Right lobe of liver (tissue), 6 donors: ENCODE data around the gene HDAC7. TPM values are rescaled to one million over a fixed set of nuclear protein-coding genes. Genes with fewer than 3 reads are reported as not detected.

Experiments
- ATAC-seq, 4 donors: fragments of 200-7000 bp; cut with Tn5 transposase; one replicate each; pipeline ENCODE4 v1.9.1; 2020; ENCODE audit warnings: mild to moderate bottlenecking in 4 of 4, moderate library complexity in 4 of 4
- DNase-seq, 3 donors: peaks; one replicate each; pipeline ENCODE4 v3.0.0-alpha.2; 2020
- H3K27ac ChIP-seq, 3 donors: fragments of 200-600 bp; one replicate each; pipeline ENCODE4 v1.8.0; 2022
- H3K27me3 ChIP-seq, 2 donors: fragments of 200-600 bp; one replicate each; pipeline ENCODE4 v1.8.0; 2022
- H3K36me3 ChIP-seq, 4 donors: fragments of 200-600 bp; sonication (generic) in 1 of 4; one replicate each; pipeline versions ENCODE4 v1.5.1 to v1.8.0; 2017 to 2022; ENCODE audit warnings: control low read depth in 1 of 4
- H3K4me1 ChIP-seq, 4 donors: fragments of 200-600 bp; sonication (generic) in 1 of 4; one replicate each; pipeline versions ENCODE4 v1.5.1 to v1.8.0; 2017 to 2022; ENCODE audit warnings: control low read depth in 1 of 4
- H3K4me3 ChIP-seq, 3 donors: fragments of 200-600 bp; one replicate each; pipeline ENCODE4 v1.8.0; 2022
- H3K9me3 ChIP-seq, 4 donors: fragments of 200-600 bp; sonication (generic) in 1 of 4; one replicate each; pipeline versions ENCODE4 v1.5.1 to v1.8.0; 2017 to 2022; ENCODE audit warnings: control low read depth in 1 of 4
- POLR2A ChIP-seq: fragments of 450-650 bp; IDR thresholded peaks from one replicate; pipeline ENCODE4 v1.6.1; 2017; ENCODE audit warnings: antibody characterized with exemption, mild to moderate bottlenecking
- WGBS: methylation state at CpG from one replicate; pipeline ENCODE4 v1.1.6; 2018; ENCODE audit warnings: low coverage, low lambda C conversion rate; ENCODE audit not compliant: insufficient coverage; ENCODE audit errors: missing lambda C conversion rate; 5-methylcytosine and 5-hydroxymethylcytosine counted together
- intact Hi-C, 2 donors: fragments of 100-400 bp; cut with DNase I; formaldehyde crosslinking; loops; one replicate each; pipeline versions ENCODE4 v1.11.2 to v1.14.1; 2022
- total RNA-seq, 6 experiments: library from RNA; depleted of rRNA in 2 of 6; stranded (reverse); fragments of >200 nt in 2 of 6; fragmentation: NEBNext Ultra II Directional in 3 of 6; extraction: Animal tissue kit (Norgen Biotek cat#: 25700) in 3 of 6; gene quantifications; one replicate each; pipeline versions ENCODE4 v1.1.0 to v1.2.4, GENCODE V29; 2016 to 2023
- TF ChIP-seq, protein P1 (sequence below), 4 donors: fragments of 200-600 bp in 3 of 4; fragments of 450-650 bp in 1 of 4; IDR thresholded peaks; one replicate each; pipeline versions ENCODE4 v1.5.1 to v1.8.0; 2016 to 2022; ENCODE audit warnings: antibody characterized with exemption in 4 of 4, mild to moderate bottlenecking in 2 of 4
- donor health status: DM: no; HTN: yes; CAD: no.
- donor health status: DM: no; HTN: no; CAD: no.
- donor health status: DM: no; HTN: no; CAD: no.
- donor health status: DM: no; HTN: yes; CAD: no.
- donor health status: DM: no; HTN: yes; CAD: no.

HDAC7 gene
- total RNA-seq, 6 experiments from 2014 or later, result 6.6 to 18.8 (median 8.4) TPM

DNA sequence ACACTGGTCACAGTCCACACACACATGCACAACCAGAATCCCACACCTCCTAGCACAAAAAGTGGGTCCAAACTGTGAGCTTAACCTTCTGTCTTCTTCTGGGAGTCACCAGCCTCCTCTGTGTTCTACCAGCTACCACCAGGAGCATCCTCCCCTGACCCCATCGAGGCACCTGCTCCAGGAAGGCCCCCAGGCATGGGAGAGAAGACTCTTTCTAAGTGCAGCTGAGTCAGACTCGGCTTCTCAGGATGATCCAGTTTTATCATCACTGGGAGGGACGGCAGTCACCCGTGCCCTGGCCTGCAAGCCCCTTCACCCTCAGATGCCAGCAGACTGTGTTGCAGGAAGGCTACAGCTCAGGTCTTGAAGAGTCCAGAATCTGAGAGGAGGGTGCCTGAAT lies 86.6 kb downstream of the HDAC7 start:
- Histone ChIP-seq H3K36me3 (no peaks in the 10 kb centered on the region), H3K27ac (no peak overlapping the region), H3K27me3 (no peaks in the 10 kb centered on the region), H3K4me3 (no peak overlapping the region), H3K4me1 (peaks cover 0 to 30% (median 13%) of the 10 kb centered on the region in 4 donors), H3K9me3 (no peaks in the 10 kb centered on the region)
- ATAC-seq (no peak), DNase-seq (no peak)
- WGBS, result no CpG with 5 or more reads among the region's 4 CpGs
- TF ChIP-seq, protein P1, sequence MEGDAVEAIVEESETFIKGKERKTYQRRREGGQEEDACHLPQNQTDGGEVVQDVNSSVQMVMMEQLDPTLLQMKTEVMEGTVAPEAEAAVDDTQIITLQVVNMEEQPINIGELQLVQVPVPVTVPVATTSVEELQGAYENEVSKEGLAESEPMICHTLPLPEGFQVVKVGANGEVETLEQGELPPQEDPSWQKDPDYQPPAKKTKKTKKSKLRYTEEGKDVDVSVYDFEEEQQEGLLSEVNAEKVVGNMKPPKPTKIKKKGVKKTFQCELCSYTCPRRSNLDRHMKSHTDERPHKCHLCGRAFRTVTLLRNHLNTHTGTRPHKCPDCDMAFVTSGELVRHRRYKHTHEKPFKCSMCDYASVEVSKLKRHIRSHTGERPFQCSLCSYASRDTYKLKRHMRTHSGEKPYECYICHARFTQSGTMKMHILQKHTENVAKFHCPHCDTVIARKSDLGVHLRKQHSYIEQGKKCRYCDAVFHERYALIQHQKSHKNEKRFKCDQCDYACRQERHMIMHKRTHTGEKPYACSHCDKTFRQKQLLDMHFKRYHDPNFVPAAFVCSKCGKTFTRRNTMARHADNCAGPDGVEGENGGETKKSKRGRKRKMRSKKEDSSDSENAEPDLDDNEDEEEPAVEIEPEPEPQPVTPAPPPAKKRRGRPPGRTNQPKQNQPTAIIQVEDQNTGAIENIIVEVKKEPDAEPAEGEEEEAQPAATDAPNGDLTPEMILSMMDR (IDR thresholded peaks at IDR 0.05), result no peak
- TF ChIP-seq POLR2A, result no peak
- intact Hi-C loops, result no loop called here

Other genes starting within 250 kb of the HDAC7 start
- 10 to 100 TPM in 3 of 6 experiments, 1 to 10 TPM in 3; 6.9 to 13.2 (median 10.4) TPM for gene RPAP3, start 113.9 kb downstream of the HDAC7 start, total RNA-seq
- gene ENDOU, start 94.4 kb downstream of the HDAC7 start, total RNA-seq, result not detected
- gene RAPGEF3, start 61.0 kb downstream of the HDAC7 start, total RNA-seq, result 1 to 10 TPM in 5 of 6 experiments, under 1 TPM in 1; 0.81 to 4.6 (median 2.6) TPM
- 10 to 100 TPM; 12.4 to 20.4 (median 18.0) TPM for gene SLC48A1, start 46.7 kb downstream of the HDAC7 start, total RNA-seq
- 1 to 10 TPM in 1 of 6 experiments, under 1 TPM in 5; 0.18 to 1.2 (median 0.39) TPM for gene VDR, start 85.1 kb upstream of the HDAC7 start, total RNA-seq
- gene TMEM106C, start 143.7 kb upstream of the HDAC7 start, total RNA-seq, result 10 to 100 TPM; 13.8 to 55.6 (median 34.7) TPM
- not detected for gene COL2A1, start 184.6 kb upstream of the HDAC7 start, total RNA-seq